Lower leg skin (tissue), 4 donors: Measurements from ENCODE around the gene ZIC3. TPM values are rescaled to one million over a fixed set of nuclear protein-coding genes. Genes with fewer than 3 reads are reported as not detected.

Experiments used
- DNase-seq, 2 donors: peaks; one replicate each; pipeline ENCODE4 v3.0.0-alpha.2; 2019; ENCODE audit warnings: low spot score in 2 of 2
- H3K4me3 ChIP-seq: fragments of 200-600 bp; sonication (generic); 2 replicates; pipeline ENCODE4 v1.5.1; 2017; ENCODE audit warnings: mild to moderate bottlenecking, low read depth; ENCODE audit not compliant: poor library complexity, severe bottlenecking
- POLR2A ChIP-seq, 2 donors: fragments of 450-650 bp; IDR thresholded peaks; one replicate each; pipeline ENCODE4 v1.6.1; 2016 to 2017; ENCODE audit warnings: antibody characterized with exemption in 2 of 2, mild to moderate bottlenecking in 1 of 2, moderate library complexity in 1 of 2
- WGBS, 2 donors: methylation state at CpG; one replicate each; pipeline ENCODE4 v1.1.5; 2018; 5-methylcytosine and 5-hydroxymethylcytosine counted together
- intact Hi-C: fragments of 100-400 bp; cut with DNase I; formaldehyde crosslinking; loops from one replicate; pipeline ENCODE4 v1.15.0; 2023; ENCODE audit warnings: low total_unique reads
- total RNA-seq, 4 donors: library from RNA; depleted of rRNA; stranded (reverse); fragments of >200 nt; gene quantifications; one replicate each; pipeline ENCODE4 v1.1.0, GENCODE V29; 2016
- TF ChIP-seq, protein P1 (sequence below), 3 donors: fragments of 450-650 bp; IDR thresholded peaks; one replicate each; pipeline ENCODE4 v1.5.1; 2016; ENCODE audit warnings: antibody characterized with exemption in 3 of 3, mild to moderate bottlenecking in 3 of 3, moderate library complexity in 2 of 3

The ZIC3 gene
- total RNA-seq, 4 donors from 2014 or later: not detected

DNA sequence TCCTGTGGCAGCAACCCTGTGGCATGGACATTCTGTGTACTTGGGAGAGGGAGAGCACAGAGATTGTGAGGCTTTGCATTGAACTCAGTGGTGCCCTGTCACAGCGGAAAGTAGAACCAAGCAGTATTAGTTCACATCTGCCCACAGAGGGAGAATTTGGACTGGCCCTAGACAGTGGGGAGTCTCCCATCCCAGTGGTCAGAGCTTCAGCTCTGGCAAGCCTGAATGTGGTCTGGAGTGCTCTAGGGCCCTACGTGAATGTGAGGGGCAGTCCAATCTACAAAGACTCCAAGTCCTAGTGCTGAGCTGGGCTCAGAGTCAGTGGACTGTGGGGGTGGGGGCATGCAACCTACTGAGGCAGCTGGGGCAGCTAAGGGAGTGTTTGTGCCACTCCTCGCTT lies 34.8 kb downstream of the ZIC3 start:
- WGBS, 2 donors: 83 to 92% methylated on average over 1 to 3 of the region's 3 CpGs
- TF ChIP-seq, protein P1, sequence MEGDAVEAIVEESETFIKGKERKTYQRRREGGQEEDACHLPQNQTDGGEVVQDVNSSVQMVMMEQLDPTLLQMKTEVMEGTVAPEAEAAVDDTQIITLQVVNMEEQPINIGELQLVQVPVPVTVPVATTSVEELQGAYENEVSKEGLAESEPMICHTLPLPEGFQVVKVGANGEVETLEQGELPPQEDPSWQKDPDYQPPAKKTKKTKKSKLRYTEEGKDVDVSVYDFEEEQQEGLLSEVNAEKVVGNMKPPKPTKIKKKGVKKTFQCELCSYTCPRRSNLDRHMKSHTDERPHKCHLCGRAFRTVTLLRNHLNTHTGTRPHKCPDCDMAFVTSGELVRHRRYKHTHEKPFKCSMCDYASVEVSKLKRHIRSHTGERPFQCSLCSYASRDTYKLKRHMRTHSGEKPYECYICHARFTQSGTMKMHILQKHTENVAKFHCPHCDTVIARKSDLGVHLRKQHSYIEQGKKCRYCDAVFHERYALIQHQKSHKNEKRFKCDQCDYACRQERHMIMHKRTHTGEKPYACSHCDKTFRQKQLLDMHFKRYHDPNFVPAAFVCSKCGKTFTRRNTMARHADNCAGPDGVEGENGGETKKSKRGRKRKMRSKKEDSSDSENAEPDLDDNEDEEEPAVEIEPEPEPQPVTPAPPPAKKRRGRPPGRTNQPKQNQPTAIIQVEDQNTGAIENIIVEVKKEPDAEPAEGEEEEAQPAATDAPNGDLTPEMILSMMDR (IDR thresholded peaks at IDR 0.05): no peak
- TF ChIP-seq POLR2A (IDR thresholded peaks at IDR 0.05): no peak
- H3K4me3 ChIP-seq: no peak overlapping the region
- DNase-seq: no peak
- intact Hi-C loops: no loop called here
